Stimulated activated CD4-positive, alpha-beta T cell treated with anti-CD3 and anti-CD28 coated beads, Interleukin-1b, Interleukin-23, amount 100 ng/mL, for 1 hour (primary cell): ENCODE data around the gene PLEKHA7.
"Not testable (repeated sequence)": the region's sequence is repeated elsewhere in the genome, so short reads cannot be mapped to it uniquely, and the experiment has no call there.

Source experiments
- DNase-seq, 2 donors: peaks; one replicate each; pipeline ENCODE4 v3.0.0-alpha.2; 2020; ENCODE audit warnings: low read depth in 2 of 2

The PLEKHA7 gene, protein sequence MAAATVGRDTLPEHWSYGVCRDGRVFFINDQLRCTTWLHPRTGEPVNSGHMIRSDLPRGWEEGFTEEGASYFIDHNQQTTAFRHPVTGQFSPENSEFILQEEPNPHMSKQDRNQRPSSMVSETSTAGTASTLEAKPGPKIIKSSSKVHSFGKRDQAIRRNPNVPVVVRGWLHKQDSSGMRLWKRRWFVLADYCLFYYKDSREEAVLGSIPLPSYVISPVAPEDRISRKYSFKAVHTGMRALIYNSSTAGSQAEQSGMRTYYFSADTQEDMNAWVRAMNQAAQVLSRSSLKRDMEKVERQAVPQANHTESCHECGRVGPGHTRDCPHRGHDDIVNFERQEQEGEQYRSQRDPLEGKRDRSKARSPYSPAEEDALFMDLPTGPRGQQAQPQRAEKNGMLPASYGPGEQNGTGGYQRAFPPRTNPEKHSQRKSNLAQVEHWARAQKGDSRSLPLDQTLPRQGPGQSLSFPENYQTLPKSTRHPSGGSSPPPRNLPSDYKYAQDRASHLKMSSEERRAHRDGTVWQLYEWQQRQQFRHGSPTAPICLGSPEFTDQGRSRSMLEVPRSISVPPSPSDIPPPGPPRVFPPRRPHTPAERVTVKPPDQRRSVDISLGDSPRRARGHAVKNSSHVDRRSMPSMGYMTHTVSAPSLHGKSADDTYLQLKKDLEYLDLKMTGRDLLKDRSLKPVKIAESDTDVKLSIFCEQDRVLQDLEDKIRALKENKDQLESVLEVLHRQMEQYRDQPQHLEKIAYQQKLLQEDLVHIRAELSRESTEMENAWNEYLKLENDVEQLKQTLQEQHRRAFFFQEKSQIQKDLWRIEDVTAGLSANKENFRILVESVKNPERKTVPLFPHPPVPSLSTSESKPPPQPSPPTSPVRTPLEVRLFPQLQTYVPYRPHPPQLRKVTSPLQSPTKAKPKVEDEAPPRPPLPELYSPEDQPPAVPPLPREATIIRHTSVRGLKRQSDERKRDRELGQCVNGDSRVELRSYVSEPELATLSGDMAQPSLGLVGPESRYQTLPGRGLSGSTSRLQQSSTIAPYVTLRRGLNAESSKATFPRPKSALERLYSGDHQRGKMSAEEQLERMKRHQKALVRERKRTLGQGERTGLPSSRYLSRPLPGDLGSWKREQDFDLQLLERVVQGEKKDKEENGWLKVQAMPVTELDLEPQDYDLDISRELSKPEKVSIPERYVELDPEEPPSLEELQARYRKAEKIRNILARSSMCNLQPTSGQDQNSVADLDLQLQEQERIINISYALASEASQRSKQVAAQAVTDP

DNA sequence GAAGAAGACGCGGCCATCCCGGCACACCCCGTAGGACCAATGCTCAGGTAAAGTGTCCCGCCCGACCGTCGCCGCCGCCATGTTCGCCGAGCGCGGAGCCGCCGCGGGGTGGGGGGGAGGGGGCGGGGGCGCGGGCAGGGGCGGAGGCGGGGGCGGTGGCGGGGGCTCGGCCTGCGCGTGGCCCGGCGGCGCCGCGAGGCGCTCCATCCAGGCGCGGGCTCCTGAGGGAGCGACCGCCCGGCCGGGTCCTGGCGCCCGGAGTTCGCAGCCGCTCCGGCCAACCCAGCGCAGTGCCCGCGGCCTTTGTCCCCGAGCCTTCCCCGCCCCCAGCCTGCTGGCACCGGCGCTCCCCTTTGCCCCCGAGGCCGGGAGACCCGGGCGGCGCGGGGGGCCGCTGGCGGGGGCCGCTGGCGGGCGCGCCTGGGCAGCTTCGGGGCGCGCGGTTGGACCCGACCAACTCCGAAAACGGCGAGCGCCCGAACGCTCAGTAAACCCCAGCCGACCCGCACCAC is at the start of gene PLEKHA7:
Gene PLEKHA7, minus strand, starts transcription at position 94 of the 512 bp plus-strand sequence. Its CDS starts 13 bp downstream, at position 81.
- DNase-seq: no peak

DNA sequence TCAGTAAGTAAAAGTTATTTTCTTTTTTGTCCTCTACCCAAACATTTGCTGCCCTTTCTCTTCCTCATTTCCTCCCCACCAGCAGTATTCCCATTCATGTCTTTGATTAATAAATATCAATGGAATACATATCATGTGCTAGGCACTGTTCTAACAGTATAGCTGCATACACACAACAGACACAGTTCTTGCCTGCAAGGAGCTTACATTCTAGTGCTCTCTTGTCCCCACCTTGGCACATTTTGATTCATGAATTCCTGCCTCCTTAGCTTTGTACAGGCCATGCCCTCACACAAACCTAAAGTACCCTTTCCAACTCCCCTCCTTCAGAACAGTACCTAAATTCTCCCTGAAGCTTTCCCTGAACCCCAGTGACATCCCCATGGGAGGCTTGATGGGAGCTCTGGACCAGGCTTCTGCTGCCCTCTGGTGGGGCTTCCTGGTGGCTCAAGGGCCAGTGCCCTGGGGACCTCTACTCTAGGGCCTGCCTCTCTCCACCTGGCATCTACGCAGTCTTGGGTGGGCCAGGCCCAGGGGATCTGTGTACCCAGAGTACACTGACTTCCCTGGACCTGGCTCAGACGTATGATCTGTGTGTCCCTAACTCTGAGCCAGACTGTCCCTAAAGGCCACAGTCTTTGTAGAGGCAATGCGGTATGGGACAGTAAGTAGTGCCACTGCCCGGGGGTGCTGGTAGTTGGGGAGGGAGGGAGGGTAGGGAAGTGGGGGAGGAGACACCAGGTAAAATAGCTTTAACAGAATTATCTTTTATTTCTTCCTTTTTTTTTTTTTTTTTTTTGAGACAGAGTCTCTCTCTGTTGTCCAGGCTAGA is 49.2 kb upstream of the PLEKHA7 start:
- peak in 1 of 2 donors; percentile 28 for DNase-seq

DNA sequence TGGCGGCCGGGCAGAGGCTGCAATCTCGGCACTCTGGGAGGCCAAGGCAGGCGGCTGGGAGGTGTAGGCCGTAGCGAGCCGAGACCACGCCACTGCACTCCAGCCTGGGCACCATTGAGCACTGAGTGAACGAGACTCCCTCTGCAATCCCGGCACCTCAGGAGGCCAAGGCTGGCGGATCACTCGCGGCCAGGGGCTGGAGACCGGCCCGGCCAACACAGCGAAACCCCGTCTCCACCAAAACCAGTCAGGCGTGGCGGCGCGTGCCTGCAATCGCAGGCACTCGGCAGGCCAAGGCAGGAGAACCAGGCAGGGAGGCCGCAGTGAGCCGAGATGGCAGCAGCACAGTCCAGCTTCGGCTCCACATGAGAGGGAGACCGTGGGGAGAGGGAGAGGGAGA is 36.9 kb upstream of the PLEKHA7 start:
- not testable (repeated sequence) for DNase-seq

DNA sequence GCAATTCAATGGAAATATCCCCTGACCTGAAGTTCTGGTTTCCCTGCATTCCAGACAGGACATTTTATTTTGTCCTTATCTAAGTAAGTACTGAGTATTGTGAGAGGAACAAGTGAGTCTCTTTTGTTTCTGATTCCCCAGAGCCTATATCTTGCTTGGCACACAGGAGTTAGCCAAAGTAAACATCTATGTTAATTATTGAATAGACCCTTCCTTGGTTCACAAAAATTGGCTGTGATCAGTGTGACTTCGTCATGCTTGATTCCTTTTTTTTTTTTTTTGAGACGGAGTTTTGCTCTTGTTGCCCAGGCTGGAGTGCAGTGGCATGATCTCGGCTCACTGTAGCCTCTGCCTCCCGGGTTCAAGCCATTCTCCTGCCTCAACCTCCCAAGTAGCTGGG is 34.3 kb upstream of the PLEKHA7 start:
- DNase-seq: not testable (repeated sequence)

DNA sequence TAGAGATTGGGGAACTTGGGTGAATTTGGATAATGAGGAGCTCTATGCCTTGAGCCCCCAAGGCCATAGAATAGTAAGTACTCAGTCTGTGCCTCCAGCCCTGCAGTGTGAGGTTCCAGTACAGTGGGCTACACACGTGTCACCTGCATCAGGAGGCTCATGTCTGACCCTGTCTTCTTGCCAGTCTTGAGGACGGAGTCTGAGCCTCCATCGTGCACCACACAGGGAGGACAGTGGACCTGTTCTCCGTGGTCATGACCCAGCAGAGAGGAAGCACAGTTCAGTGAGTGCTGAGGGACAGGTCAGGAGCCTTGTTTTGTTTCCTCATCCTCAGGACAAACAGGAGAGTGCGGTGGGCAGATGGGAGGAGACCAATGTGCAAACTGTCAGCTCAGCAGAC is 32.5 kb upstream of the PLEKHA7 start:
- no peak for DNase-seq

DNA sequence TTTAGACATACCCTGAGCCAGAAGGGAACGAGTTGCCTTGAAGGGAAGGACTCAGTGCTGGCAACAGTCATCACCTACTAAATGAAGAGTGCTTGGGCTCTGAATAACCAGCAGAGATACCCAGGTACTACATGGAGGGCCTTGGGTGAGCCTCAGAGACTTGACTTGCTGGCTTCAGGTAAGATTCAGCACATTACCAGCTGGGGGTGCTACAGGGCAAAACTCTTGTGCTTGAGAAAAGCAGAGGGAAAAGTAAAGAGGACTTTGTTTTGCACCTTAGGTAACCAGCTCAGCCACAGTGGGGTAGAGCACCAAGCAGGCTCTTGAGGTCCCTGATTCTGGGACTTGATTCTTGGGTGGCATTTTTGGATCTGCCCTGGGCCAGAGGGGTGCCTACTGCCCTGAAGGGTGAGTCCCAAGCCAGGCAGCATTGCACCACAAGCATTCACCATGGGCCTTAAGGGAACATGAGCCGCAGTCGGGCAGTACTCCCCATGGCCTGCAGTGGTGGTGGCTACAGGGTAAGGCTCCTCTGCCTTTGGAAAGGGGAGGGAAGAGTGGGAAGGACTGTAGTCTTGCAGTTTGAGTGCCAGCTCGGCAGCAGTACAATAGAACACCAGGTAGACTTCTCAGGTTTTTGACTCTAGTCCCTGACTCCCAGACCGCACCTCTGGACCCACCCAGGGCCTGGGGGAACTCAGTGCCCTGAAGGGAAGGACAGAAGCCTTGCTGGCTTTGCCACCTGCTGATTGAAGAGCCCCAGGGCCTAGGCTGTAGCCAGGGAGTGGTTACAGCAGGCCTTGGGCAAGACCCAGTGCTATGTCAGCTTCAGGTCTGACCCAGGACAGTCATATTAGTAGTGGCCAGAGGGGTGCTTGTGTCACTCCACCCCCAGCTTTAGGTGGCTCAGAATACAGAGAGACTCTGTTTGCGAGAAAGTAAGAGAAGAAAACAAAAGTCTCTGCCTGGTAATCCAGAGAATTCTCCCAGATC is 22.7 kb upstream of the PLEKHA7 start:
- no peak for DNase-seq

DNA sequence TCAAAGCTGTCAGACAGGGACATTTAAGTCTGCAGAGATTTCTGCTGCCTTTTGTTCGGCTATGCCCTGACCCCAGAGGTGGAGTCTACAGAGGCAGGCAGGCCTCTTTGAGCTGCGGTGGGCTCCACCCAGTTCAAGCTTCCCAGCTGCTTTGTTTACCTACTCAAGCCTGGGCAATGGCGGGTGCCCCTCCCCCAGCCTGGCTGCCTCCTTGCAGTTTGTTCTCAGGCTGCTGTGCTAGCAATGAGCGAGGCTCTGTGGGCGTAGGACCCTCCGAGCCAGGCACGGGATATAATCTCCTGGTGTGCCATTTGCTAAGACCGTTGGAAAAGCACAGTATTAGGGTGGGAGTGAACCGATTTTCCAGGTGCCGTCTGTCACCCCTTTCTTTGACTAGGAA is 19.8 kb upstream of the PLEKHA7 start:
- not testable (repeated sequence) for DNase-seq

DNA sequence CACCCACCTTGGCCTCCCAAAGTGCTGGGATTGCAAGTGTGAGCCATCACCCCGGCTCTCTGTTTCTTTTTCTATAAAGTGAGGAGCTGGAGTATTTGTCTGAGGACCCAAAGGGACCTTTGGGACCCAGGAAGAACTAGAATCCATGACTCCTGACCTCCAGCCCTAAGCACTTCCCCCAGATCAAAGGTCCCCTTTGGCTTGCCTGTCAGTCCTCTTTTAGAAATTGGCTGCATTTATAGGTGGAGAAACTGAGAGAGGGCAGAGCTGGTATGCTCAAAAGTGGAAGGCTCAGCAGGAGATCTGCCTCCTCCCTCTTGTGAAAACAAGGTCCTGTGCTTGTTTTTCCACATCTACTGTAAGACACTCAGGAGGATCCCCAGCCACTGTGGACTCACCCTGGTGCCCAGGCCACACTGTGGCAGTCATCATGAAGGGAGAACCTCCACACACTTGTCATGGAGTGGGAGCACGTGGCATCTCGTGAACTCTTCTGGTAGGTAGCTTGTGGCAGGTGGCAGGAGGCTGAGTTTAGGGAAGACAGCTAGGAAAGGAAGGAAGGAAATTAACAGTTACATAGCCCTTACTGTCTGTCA is 12.4 kb upstream of the PLEKHA7 start:
- no peak for DNase-seq

DNA sequence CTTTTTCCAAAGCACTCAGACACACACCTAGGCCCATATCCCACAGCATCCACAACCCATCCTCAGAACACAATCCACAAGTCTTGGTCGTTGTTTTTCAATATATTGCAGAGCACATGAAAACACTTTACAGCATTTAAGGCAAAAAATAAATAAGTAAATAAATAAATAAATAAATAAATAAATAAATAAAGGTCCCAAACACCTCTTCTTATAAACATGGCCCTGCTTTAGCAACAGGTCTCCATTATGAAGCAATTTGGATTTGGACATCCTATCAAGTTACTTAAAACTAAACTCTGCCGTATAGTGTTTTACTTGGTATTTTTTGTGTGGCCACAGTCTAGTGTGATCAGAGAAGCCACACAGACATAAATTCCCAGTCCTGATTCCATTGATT is 10.7 kb upstream of the PLEKHA7 start:
- DNase-seq: no peak

DNA sequence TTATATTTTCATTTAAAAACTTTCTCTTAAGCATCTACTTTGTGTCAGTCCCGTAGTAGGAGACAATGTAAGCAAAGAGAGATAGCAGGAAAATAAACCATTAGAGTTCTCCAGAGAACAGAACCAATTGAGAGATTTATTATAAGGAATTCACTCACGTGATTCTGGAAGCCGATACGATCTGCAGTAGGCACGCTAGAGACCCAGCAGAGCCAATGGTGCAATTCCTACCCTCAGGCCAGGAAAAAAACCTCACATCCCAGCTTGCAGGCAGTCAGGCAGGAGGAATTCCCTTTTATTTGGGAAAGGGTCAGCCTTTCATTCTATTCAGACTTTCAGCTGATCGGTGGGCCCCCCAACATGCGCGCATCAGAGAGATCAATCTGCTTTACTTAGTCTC is 7.3 kb upstream of the PLEKHA7 start:
- no peak for DNase-seq

DNA sequence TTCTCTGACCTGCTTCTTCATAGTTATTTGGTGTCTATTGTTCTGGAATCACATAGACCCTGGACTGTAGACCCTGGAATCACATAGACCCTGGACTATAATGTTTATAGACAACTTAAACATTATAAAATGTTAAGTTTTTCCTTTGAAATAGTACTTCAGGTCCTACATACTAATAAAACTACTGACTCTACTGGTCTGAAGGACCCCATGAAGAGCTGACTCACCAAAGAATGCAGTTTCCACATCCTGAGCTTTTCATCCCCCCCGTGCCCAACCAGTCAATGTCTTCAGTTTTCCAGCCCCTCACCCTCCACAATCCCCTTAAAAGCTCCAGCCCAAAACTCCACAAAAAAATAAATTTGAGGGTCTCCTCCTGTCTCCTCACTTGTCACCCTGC is 6.6 kb upstream of the PLEKHA7 start:
- no peak for DNase-seq

DNA sequence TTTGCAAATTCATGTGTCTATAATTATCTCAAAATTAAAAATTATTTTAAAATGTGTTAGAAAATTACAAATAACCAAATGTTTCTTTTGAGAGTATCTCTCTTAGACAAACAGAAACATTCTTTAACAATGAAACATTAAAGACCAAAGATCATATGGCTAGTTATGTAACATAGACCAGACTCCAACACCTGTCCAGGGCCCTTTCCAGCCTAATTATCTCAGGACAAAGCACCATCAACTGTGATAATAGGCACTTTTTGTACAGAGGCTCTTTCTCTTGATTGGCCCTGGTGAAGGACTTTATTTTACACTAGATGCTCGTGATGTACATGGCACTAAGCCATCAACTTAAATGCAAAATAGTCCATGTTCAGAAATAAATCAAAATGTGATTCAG is 5.0 kb upstream of the PLEKHA7 start:
- DNase-seq: no peak

DNA sequence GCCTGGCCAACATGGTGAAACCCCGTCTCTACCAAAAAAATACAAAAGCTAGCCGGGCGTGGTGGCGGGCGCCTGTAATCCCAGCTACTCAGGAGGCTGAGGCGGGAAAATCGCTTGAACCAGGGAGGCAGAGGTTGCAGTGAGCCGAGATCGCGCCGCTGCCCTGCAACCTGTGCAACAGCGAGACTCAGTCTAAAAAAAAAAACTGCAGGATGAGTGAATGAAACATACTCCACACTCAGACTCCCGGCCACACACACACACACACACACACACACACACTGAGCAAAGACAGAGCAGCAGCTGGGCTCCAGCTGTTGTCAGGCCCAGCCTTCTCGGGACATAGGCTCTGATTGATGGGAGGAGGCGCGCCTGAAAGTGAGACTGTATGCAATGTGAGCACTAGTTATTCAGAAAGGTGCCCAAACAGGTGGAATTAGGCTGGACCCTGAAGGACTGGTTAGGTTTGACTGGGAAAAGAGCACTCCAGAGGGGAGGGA is 1.5 kb upstream of the PLEKHA7 start:
- DNase-seq: no peak

DNA sequence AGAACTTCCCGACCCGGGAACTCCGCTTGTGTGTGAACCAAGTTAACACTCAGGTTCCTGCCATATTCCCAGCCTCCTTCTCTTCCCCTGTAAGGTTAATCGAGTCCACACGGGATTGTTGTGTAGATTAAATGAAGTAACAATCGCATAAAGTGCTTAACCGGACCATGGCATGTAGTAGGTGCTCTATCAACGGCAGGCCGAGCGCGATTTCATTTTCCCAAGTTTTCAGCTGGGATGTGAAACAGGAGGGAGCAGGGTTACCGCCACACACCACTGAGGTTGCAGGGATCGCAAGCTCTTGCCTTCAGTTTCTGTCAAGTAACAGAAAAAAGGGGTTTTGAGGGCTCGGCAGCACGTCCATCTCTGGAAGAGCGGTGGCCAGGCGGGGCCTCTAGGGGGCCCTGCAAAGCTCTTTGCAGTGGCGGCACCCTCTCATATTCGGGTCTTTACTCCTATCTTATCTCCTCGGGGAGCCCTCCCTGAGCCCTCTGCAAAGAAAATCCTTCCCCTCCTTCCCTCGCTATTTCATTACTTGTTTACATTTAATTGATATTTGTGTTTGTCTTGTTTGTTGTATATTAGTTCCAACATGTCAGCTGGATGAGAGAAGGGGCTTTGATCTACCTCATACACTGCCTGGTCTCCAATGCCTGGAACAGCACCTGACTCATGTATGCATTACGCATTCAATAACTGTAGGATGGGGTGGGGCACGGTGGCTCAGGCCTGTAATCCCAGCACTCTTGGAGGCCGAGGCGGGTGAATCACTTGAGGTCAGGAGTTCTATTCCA is 816 bp upstream of the PLEKHA7 start:
- no peak for DNase-seq

DNA sequence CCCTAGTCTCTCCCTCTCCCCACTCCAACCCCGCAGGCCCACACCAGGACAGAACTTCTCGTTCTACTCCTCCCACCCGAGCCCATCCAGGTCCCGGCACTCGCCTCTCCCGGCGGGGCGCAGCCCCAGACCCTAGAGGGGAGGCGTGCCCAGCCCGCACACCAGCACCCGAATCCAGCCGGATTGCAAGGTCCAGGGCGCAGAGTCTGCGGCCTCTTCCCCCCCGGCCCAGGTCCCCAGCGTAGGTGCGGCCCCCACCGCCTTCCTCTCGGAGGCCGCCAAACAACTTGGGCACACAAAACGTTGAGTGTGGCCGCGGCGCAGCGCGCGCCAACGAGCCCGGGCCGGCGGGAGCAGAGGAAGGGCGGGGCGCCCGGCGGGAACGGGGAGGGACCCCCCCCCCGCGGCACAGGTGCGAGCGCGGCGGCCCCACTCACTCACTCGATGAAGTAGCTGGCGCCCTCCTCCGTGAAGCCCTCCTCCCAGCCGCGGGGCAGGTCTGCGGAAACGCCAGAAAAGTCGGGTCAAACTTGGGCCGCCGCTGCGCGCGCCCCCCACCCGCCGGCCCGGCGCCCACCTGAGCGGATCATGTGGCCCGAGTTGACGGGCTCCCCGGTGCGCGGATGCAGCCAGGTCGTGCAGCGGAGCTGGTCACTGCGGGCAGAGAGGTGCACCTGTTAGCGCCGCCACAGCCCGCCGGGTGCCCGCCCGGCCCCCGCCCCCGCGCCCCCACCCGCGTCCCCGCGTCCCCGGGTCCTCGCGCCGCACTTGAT is 480 bp downstream of the PLEKHA7 start:
- no peak for DNase-seq

DNA sequence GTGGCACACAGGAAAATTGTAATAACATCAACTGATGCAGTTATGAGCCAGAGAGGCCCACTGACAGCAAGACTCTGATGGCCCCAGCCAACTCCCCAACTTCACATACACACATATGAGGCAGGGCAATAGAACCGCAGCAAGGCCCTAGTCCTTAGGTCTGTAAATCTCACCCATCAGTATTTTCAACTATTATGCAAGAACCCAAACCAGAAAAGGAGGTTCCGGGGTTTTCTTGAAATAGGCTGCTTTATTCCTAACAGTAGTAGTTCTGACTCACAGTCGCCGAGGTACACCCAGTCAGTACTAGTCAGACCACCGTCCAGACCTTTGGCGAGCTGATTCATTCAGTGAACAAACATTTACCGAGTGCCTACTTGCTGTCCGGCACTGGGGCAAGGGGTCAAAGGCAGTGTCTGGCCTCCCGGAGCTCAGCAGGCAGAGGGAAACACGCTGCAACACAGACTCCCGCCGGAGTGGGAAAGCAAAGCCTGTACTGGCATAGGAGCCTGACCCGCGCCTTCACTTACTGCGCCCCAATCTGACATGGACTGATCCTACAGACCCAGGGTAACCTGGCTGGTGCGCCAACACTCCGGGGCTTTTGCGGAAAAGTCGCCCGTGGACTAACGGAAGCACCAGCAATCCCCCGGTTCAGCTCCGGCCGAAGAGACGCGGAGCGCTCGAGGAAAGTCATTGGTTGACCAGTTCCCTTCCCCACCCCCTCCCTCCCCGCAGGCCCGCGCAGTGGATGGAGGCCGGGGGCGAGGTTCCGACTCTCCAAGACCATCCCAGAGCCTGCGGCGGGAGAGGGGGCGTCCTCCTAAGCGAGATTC is 1.3 kb downstream of the PLEKHA7 start:
- DNase-seq: no peak

DNA sequence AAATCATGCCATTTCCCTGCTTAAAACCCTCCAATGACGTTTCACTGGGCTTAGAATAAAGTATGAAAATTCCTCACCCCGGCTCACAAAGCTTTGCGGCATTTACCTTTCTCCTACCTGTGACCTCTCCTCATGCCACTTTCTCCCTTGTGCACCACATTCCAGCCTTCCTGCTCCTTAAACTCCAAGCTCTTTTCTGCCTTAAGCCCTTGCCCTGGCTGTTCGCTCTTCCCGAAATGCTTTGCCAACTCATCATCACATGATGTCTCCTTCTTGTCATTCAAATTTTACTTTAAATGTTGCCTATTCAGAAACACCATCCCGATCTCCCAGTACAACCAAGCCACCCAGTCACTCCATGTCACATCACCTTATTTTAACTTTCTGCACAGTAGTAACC is 2.0 kb downstream of the PLEKHA7 start:
- DNase-seq: no peak
